ENCODE results near the gene LAMA2. TPM values are rescaled to one million over a fixed set of nuclear protein-coding genes. Genes with fewer than 3 reads are reported as not detected.

LAMA2 gene
- total RNA-seq, 5 donors from 2014 or later (not counting 1 experiment from before 2014, with no cell fraction given): 0.30 to 0.62 (median 0.45) TPM

DNA sequence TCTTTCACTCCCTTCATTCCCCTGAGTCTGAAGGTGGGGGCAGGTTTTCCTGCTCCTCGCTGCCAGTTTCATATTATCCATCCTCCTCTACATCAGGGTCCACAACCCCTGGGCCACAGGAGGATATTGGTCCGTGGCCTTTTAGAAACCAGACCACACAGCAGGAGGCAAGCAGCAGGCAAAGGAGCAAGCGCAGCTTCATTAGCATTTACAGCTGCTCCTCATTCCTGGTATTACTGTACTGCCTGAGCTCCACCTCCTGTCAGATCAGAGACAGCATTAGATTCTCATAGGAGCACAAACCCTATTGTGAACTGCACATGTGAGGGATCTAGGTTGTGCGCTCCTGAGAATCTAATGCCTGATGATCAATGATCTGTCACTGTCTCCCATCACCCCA is 446.7 kb downstream of the LAMA2 start:
- Mint-ChIP-seq H3K36me3 (no peaks in the 10 kb centered on the region), H3K4me3 (no peak overlapping the region), H3K27ac (no peak overlapping the region), H3K27me3 (no peaks in the 10 kb centered on the region), H3K9me3 (no peaks in the 10 kb centered on the region), H3K4me1 (no peaks in the 10 kb centered on the region)
- H3K4me1 ChIP-seq (ENCODE audit: control insufficient read depth in 1 of 2, extremely low read depth in 1 of 2, insufficient read depth in 2 of 2, low read length in 2 of 2): no peaks in the 10 kb centered on the region
- DNase-seq (no peak), ATAC-seq (replicated peaks in 1 of 4) (no peak)
- H3K27ac ChIP-seq (ENCODE audit: low read length): no peak overlapping the region
- H3K9me3 ChIP-seq: no peaks in the 10 kb centered on the region
- H3K36me3 ChIP-seq (ENCODE audit: control insufficient read depth in 2 of 2, extremely low read depth in 1 of 2, insufficient read depth in 1 of 2, low read length in 1 of 2): no peaks in the 10 kb centered on the region
- CTCF ChIA-PET: no interaction called here
- H3K4me3 ChIP-seq (ENCODE audit: control insufficient read depth in 1 of 2, extremely low read depth in 1 of 2, low read length in 1 of 2): no peak overlapping the region
- no peaks in the 10 kb centered on the region for H3K27me3 ChIP-seq (replicated peaks in 1 of 2; ENCODE audit: control insufficient read depth in 2 of 2, extremely low read depth in 1 of 2, insufficient read depth in 2 of 2, low read length in 1 of 2)
- POLR2A ChIA-PET: no interaction called here
- 59% methylated on average over 3 of the region's 4 CpGs for WGBS (ENCODE audit: insufficient coverage)

GRCh38 chr6:129331450-129332138 is 448.7 kb downstream of the LAMA2 start:
- WGBS (ENCODE audit: insufficient coverage): 67% methylated on average over 2 of the region's 2 CpGs
- Histone ChIP-seq H3K9me3 (no peaks in the 10 kb centered on the region), H3K36me3 (ENCODE audit: control insufficient read depth in 2 of 2, extremely low read depth in 1 of 2, insufficient read depth in 1 of 2, low read length in 1 of 2) (no peaks in the 10 kb centered on the region), H3K27me3 (replicated peaks in 1 of 2; ENCODE audit: control insufficient read depth in 2 of 2, extremely low read depth in 1 of 2, insufficient read depth in 2 of 2, low read length in 1 of 2) (no peaks in the 10 kb centered on the region), H3K27ac (ENCODE audit: low read length) (no peak overlapping the region), H3K4me3 (ENCODE audit: control insufficient read depth in 1 of 2, extremely low read depth in 1 of 2, low read length in 1 of 2) (no peak overlapping the region), H3K4me1 (ENCODE audit: control insufficient read depth in 1 of 2, extremely low read depth in 1 of 2, insufficient read depth in 2 of 2, low read length in 2 of 2) (no peaks in the 10 kb centered on the region)
- H3K27ac Mint-ChIP-seq: no peak overlapping the region
- no peak overlapping the region for H3K4me3 Mint-ChIP-seq
- no peaks in the 10 kb centered on the region for H3K36me3 Mint-ChIP-seq
- DNase-seq (no peak), ATAC-seq (replicated peaks in 1 of 4) (no peak)
- POLR2A ChIA-PET: no interaction called here
- CTCF ChIA-PET: no interaction called here
- no peaks in the 10 kb centered on the region for H3K27me3 Mint-ChIP-seq
- no peaks in the 10 kb centered on the region for H3K4me1 Mint-ChIP-seq
- H3K9me3 Mint-ChIP-seq: no peaks in the 10 kb centered on the region

GRCh38 chr6:129335792-129336191 is 452.9 kb downstream of the LAMA2 start:
- no peak overlapping the region for H3K4me3 ChIP-seq (ENCODE audit: control insufficient read depth in 1 of 2, extremely low read depth in 1 of 2, low read length in 1 of 2)
- Mint-ChIP-seq H3K27me3 (peaks cover 7 to 8% of the 10 kb centered on the region in 2 donors), H3K36me3 (no peaks in the 10 kb centered on the region), H3K4me1 (no peaks in the 10 kb centered on the region), H3K4me3 (no peak overlapping the region), H3K9me3 (no peaks in the 10 kb centered on the region), H3K27ac (no peak overlapping the region)
- H3K36me3 ChIP-seq (ENCODE audit: control insufficient read depth in 2 of 2, extremely low read depth in 1 of 2, insufficient read depth in 1 of 2, low read length in 1 of 2): no peaks in the 10 kb centered on the region
- DNase-seq (no peak), ATAC-seq (replicated peaks in 1 of 4) (no peak)
- no peaks in the 10 kb centered on the region for H3K4me1 ChIP-seq (ENCODE audit: control insufficient read depth in 1 of 2, extremely low read depth in 1 of 2, insufficient read depth in 2 of 2, low read length in 2 of 2)
- no peaks in the 10 kb centered on the region for H3K9me3 ChIP-seq
- H3K27me3 ChIP-seq (replicated peaks in 1 of 2; ENCODE audit: control insufficient read depth in 2 of 2, extremely low read depth in 1 of 2, insufficient read depth in 2 of 2, low read length in 1 of 2): no peaks in the 10 kb centered on the region
- ChIA-PET CTCF (no interaction called here), POLR2A (no interaction called here)
- no peak overlapping the region for H3K27ac ChIP-seq (ENCODE audit: low read length)
- WGBS (ENCODE audit: insufficient coverage): 100% methylated on average over 1 of the region's 4 CpGs

DNA sequence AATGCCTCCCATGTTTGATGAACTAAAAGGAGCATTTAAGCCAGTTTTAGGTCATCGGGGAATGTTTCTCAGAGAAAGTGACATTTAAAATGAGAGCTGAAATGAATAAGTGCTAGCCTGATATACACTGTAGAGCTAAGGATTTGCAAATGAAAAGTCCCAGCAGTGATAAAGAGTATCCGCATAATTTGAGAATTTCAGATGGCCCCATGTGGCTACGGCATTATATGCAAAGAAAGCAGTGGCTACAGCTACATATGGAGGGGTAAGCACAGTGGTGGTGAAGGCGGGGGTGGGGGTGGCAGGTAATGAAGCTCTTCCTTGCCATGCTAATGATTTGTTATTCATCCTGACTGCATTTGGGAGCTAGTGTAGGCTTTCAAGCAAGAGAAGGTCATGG is 455.7 kb downstream of the LAMA2 start:
- Histone ChIP-seq H3K27ac (ENCODE audit: low read length) (no peak overlapping the region), H3K27me3 (replicated peaks in 1 of 2; ENCODE audit: control insufficient read depth in 2 of 2, extremely low read depth in 1 of 2, insufficient read depth in 2 of 2, low read length in 1 of 2) (no peaks in the 10 kb centered on the region), H3K9me3 (no peaks in the 10 kb centered on the region), H3K4me1 (ENCODE audit: control insufficient read depth in 1 of 2, extremely low read depth in 1 of 2, insufficient read depth in 2 of 2, low read length in 2 of 2) (no peaks in the 10 kb centered on the region), H3K4me3 (ENCODE audit: control insufficient read depth in 1 of 2, extremely low read depth in 1 of 2, low read length in 1 of 2) (no peak overlapping the region), H3K36me3 (ENCODE audit: control insufficient read depth in 2 of 2, extremely low read depth in 1 of 2, insufficient read depth in 1 of 2, low read length in 1 of 2) (no peaks in the 10 kb centered on the region)
- Mint-ChIP-seq H3K27me3 (peaks cover 7 to 8% of the 10 kb centered on the region in 2 donors), H3K27ac (no peak overlapping the region), H3K4me3 (no peak overlapping the region), H3K9me3 (no peaks in the 10 kb centered on the region), H3K36me3 (no peaks in the 10 kb centered on the region), H3K4me1 (no peaks in the 10 kb centered on the region)
- no peak for ATAC-seq (replicated peaks in 1 of 4)
- POLR2A ChIA-PET: no interaction called here
- DNase-seq: no peak
- CTCF ChIA-PET: interaction anchor here in 1 of 2 donors (0.6 kb wide), 1 partner anchor 63 kb away, joined by 3 read pairs; no protein-coding TSS in a partner anchor
- WGBS (ENCODE audit: insufficient coverage): 76% methylated on average over 4 of the region's 4 CpGs

DNA sequence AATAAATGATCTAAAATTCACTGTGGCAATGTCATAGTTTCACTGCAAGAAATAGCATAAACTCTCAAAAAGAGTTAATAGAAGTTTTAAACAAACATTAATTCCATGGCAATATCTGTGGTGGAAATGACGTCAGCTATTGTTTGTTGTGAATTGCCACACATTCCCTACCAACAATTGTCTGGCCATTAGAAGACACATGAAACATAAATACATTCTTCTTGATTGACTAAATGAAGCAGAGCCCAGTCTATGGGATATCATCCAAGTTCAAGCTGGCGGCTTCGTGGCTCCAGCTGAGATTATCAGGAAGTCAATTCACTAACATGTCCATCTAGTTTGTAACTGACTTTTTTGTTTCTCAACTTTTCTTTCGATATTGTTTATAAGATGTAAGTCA is 458.0 kb downstream of the LAMA2 start:
- H3K9me3 ChIP-seq: no peaks in the 10 kb centered on the region
- H3K36me3 ChIP-seq (ENCODE audit: control insufficient read depth in 2 of 2, extremely low read depth in 1 of 2, insufficient read depth in 1 of 2, low read length in 1 of 2): no peaks in the 10 kb centered on the region
- H3K4me1 ChIP-seq (ENCODE audit: control insufficient read depth in 1 of 2, extremely low read depth in 1 of 2, insufficient read depth in 2 of 2, low read length in 2 of 2): no peaks in the 10 kb centered on the region
- H3K27me3 ChIP-seq (replicated peaks in 1 of 2; ENCODE audit: control insufficient read depth in 2 of 2, extremely low read depth in 1 of 2, insufficient read depth in 2 of 2, low read length in 1 of 2): no peaks in the 10 kb centered on the region
- Mint-ChIP-seq H3K27me3 (peaks cover 7 to 19% of the 10 kb centered on the region in 2 donors), H3K36me3 (no peaks in the 10 kb centered on the region), H3K4me1 (no peaks in the 10 kb centered on the region), H3K27ac (no peak overlapping the region), H3K9me3 (no peaks in the 10 kb centered on the region), H3K4me3 (no peak overlapping the region)
- 87% methylated on average over 3 of the region's 4 CpGs for WGBS (ENCODE audit: insufficient coverage)
- H3K27ac ChIP-seq (ENCODE audit: low read length): no peak overlapping the region
- DNase-seq (no peak), ATAC-seq (replicated peaks in 1 of 4) (no peak)
- POLR2A ChIA-PET: no interaction called here
- no peak overlapping the region for H3K4me3 ChIP-seq (ENCODE audit: control insufficient read depth in 1 of 2, extremely low read depth in 1 of 2, low read length in 1 of 2)
- CTCF ChIA-PET: interaction anchor here in 1 of 2 donors (0.6 kb wide), 2 partner anchors 591 to 1034 kb away, joined by 3 to 4 read pairs; no protein-coding TSS in a partner anchor

- Mint-ChIP-seq H3K9me3 (no peaks in the 10 kb centered on the region), H3K36me3 (no peaks in the 10 kb centered on the region)
Observed at GRCh38 chr6:129342243-129342642, 459.3 kb downstream of the LAMA2 start.

More at GRCh38 chr6:129342243-129342642, 459.3 kb downstream of the LAMA2 start:
- Histone ChIP-seq H3K27ac (ENCODE audit: low read length) (no peak overlapping the region), H3K9me3 (no peaks in the 10 kb centered on the region), H3K36me3 (ENCODE audit: control insufficient read depth in 2 of 2, extremely low read depth in 1 of 2, insufficient read depth in 1 of 2, low read length in 1 of 2) (no peaks in the 10 kb centered on the region), H3K27me3 (replicated peaks in 1 of 2; ENCODE audit: control insufficient read depth in 2 of 2, extremely low read depth in 1 of 2, insufficient read depth in 2 of 2, low read length in 1 of 2) (no peaks in the 10 kb centered on the region), H3K4me1 (ENCODE audit: control insufficient read depth in 1 of 2, extremely low read depth in 1 of 2, insufficient read depth in 2 of 2, low read length in 2 of 2) (no peaks in the 10 kb centered on the region), H3K4me3 (ENCODE audit: control insufficient read depth in 1 of 2, extremely low read depth in 1 of 2, low read length in 1 of 2) (no peak overlapping the region)
- peaks cover 11 to 23% of the 10 kb centered on the region in 2 donors for H3K27me3 Mint-ChIP-seq
- no peaks in the 10 kb centered on the region for H3K4me1 Mint-ChIP-seq
- DNase-seq: no peak
- ChIA-PET CTCF (interaction anchor here in 1 of 2 donors (0.6 kb wide), 1 partner anchor 976 kb away, joined by 3 read pairs; no protein-coding TSS in a partner anchor), POLR2A (no interaction called here)
- ATAC-seq (replicated peaks in 1 of 4): no peak
- WGBS (ENCODE audit: insufficient coverage): no CpG with 5 or more reads among the region's 2 CpGs
- H3K27ac Mint-ChIP-seq: no peak overlapping the region
- H3K4me3 Mint-ChIP-seq: no peak overlapping the region

Measured in T-cell (primary cell).